ENCODE data around the gene ZBTB40.

Gene ZBTB40

GRCh38 chr1:22508991-22509390 lies 57.3 kb downstream of the ZBTB40 start:
- no peak for DNase-seq

GRCh38 chr1:22509815-22510214 lies 58.2 kb downstream of the ZBTB40 start:
- no peak for DNase-seq

GRCh38 chr1:22512873-22513272 lies 61.2 kb downstream of the ZBTB40 start:
- DNase-seq, result no peak

GRCh38 chr1:22516906-22517571 lies 65.4 kb downstream of the ZBTB40 start:
- DNase-seq, result no peak

GRCh38 chr1:22517956-22518355 lies 66.3 kb downstream of the ZBTB40 start:
- DNase-seq, result no peak

- no peak for DNase-seq
These were observed 66.7 kb downstream of the ZBTB40 start for GRCh38 chr1:22518379-22518778.

- DNase-seq, result no peak
These were observed 69.2 kb downstream of the ZBTB40 start for GRCh38 chr1:22520871-22521270.

GRCh38 chr1:22521692-22522091 lies 70.0 kb downstream of the ZBTB40 start:
- DNase-seq, result no peak

GRCh38 chr1:22522221-22522743 lies 70.6 kb downstream of the ZBTB40 start:
- no peak for DNase-seq

GRCh38 chr1:22524481-22524880 lies 72.8 kb downstream of the ZBTB40 start:
- DNase-seq, result no peak

- no peak for DNase-seq
These were observed 73.6 kb downstream of the ZBTB40 start for GRCh38 chr1:22525211-22525610.

GRCh38 chr1:22525646-22526045 lies 74.0 kb downstream of the ZBTB40 start:
- DNase-seq, result no peak

- DNase-seq, result no peak
These were observed 74.4 kb downstream of the ZBTB40 start for GRCh38 chr1:22526098-22526497.

- no peak for DNase-seq
These were observed 75.0 kb downstream of the ZBTB40 start for GRCh38 chr1:22526677-22527076.

- no peak for DNase-seq
These were observed 75.5 kb downstream of the ZBTB40 start for GRCh38 chr1:22527122-22527521.

GRCh38 chr1:22527555-22528296 lies 76.1 kb downstream of the ZBTB40 start:
- no peak for DNase-seq

- DNase-seq, result no peak
These were observed 76.8 kb downstream of the ZBTB40 start for GRCh38 chr1:22528451-22528850.

GRCh38 chr1:22529901-22530621 lies 78.4 kb downstream of the ZBTB40 start:
- no peak for DNase-seq

GRCh38 chr1:22530715-22531114 lies 79.1 kb downstream of the ZBTB40 start:
- no peak for DNase-seq

GRCh38 chr1:22531251-22531650 lies 79.6 kb downstream of the ZBTB40 start:
- no peak for DNase-seq

GRCh38 chr1:22533244-22533895 lies 81.7 kb downstream of the ZBTB40 start:
- no peak for DNase-seq

GRCh38 chr1:22534951-22535350 lies 83.3 kb downstream of the ZBTB40 start:
- no peak for DNase-seq

- DNase-seq, result no peak
These were observed 83.7 kb downstream of the ZBTB40 start for GRCh38 chr1:22535399-22535798.
